ENCODE measurements around the gene OR2S2.

Gene OR2S2

DNA sequence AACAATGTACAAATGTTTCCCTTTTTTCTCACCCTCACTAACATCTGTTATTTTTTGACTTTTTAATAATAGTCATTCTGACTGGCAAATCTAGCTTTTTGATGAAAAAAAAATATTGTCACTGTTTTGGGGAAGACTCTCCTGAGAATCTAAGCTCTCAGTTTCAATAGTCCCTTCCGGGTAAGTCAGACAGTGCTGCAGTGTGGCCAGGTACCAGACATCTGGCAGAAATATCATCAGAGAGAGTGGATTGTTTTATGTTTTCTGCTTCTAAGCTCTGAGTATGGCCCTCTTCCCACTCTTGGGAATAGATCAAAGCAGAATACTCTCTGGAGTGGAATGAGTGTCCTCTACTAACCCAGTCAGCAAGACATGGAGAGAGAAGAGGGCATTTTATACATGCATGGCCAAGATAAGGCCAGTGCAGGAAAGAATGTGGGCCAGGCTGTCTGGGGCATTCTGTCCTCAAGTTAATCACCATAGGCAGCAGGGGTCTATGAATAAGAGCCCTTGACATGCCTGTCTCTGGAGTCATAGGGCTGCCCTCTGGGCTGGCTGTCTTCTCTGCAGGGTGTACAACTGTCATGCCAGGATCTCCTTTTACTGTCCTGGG is 38.5 kb upstream of the OR2S2 start:
- TF ChIP-seq, protein P1, sequence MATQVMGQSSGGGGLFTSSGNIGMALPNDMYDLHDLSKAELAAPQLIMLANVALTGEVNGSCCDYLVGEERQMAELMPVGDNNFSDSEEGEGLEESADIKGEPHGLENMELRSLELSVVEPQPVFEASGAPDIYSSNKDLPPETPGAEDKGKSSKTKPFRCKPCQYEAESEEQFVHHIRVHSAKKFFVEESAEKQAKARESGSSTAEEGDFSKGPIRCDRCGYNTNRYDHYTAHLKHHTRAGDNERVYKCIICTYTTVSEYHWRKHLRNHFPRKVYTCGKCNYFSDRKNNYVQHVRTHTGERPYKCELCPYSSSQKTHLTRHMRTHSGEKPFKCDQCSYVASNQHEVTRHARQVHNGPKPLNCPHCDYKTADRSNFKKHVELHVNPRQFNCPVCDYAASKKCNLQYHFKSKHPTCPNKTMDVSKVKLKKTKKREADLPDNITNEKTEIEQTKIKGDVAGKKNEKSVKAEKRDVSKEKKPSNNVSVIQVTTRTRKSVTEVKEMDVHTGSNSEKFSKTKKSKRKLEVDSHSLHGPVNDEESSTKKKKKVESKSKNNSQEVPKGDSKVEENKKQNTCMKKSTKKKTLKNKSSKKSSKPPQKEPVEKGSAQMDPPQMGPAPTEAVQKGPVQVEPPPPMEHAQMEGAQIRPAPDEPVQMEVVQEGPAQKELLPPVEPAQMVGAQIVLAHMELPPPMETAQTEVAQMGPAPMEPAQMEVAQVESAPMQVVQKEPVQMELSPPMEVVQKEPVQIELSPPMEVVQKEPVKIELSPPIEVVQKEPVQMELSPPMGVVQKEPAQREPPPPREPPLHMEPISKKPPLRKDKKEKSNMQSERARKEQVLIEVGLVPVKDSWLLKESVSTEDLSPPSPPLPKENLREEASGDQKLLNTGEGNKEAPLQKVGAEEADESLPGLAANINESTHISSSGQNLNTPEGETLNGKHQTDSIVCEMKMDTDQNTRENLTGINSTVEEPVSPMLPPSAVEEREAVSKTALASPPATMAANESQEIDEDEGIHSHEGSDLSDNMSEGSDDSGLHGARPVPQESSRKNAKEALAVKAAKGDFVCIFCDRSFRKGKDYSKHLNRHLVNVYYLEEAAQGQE (IDR thresholded peaks at IDR 0.05; ENCODE audit: insufficient read depth in 1 of 2, low read depth in 2 of 2, low read length in 2 of 2), result no peak
- TF ChIP-seq TAF1 (IDR thresholded peaks at IDR 0.05; ENCODE audit: borderline replicate concordance, insufficient read depth, low read length) (no peak), SIN3A (IDR thresholded peaks at IDR 0.05; ENCODE audit: borderline replicate concordance, insufficient read depth, low read length) (no peak), FOXP2 (optimal IDR thresholded peaks at IDR 0.05; ENCODE audit: borderline replicate concordance, extremely low read depth, extremely low read length, insufficient read depth) (no peak), POLR2AphosphoS5 (IDR thresholded peaks at IDR 0.05; ENCODE audit: low read depth, low read length) (no peak)

DNA sequence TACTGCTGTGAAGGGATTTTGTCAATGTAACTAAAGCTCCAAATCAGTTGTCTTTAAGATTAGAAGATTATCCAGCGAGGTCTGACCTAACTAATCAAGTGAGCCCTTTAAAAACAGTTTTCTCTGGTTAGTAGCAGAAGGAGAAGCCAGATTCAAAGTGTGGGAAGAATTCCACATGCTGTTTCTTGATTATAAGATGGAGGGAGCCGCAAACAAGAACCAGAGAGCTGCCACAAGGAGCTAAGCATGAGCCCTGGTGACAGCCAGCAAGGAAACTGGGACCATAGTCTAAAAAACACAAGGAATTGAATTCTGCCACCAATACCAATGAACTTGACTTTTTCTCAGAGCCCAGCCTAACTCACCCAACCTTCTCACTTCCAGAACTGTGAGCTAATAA is 37.0 kb upstream of the OR2S2 start:
- TF ChIP-seq TAF1 (IDR thresholded peaks at IDR 0.05; ENCODE audit: borderline replicate concordance, insufficient read depth, low read length) (no peak), POLR2AphosphoS5 (IDR thresholded peaks at IDR 0.05; ENCODE audit: low read depth, low read length) (no peak), FOXP2 (optimal IDR thresholded peaks at IDR 0.05; ENCODE audit: borderline replicate concordance, extremely low read depth, extremely low read length, insufficient read depth) (no peak), SIN3A (IDR thresholded peaks at IDR 0.05; ENCODE audit: borderline replicate concordance, insufficient read depth, low read length) (no peak)
- TF ChIP-seq, protein P1 (IDR thresholded peaks at IDR 0.05; ENCODE audit: insufficient read depth in 1 of 2, low read depth in 2 of 2, low read length in 2 of 2), result no peak

DNA sequence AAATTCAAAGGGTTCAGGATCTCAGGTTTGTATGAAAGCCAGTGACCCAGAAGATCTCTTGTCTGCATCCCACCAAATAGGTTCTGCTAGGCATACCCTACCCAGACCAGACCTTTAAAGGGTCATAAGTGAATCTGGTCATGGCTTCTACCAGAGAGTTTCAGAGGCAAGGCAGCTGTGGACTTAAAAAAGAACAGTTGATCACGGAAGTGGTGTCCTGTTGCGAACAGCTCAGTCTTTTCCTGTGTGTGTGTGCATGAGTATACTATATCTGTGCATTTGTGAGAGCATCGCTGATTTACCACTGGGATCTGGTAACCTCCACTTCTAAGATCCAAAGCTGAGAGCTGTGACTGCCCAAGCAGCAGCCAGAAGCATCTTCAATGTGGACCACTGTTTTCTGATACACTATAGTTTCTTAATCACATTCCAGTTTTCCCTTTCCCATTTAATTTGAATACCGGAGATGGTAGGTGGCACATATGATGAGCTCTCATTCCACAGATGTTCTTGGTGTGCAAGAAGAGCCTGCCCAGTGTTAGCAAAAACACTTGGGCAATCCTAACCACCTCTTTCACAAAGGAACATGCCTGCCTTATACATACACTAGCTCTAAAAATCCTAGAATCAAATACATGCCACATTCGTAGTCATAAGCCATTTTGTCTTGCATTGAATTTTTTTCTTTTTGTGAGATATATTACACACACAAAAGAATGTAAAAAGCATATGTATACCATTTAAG is 36.2 kb upstream of the OR2S2 start:
- TF ChIP-seq FOXP2 (optimal IDR thresholded peaks at IDR 0.05; ENCODE audit: borderline replicate concordance, extremely low read depth, extremely low read length, insufficient read depth) (no peak), SIN3A (IDR thresholded peaks at IDR 0.05; ENCODE audit: borderline replicate concordance, insufficient read depth, low read length) (no peak), POLR2AphosphoS5 (IDR thresholded peaks at IDR 0.05; ENCODE audit: low read depth, low read length) (no peak), TAF1 (IDR thresholded peaks at IDR 0.05; ENCODE audit: borderline replicate concordance, insufficient read depth, low read length) (no peak)
- TF ChIP-seq, protein P1 (IDR thresholded peaks at IDR 0.05; ENCODE audit: insufficient read depth in 1 of 2, low read depth in 2 of 2, low read length in 2 of 2), result no peak

DNA sequence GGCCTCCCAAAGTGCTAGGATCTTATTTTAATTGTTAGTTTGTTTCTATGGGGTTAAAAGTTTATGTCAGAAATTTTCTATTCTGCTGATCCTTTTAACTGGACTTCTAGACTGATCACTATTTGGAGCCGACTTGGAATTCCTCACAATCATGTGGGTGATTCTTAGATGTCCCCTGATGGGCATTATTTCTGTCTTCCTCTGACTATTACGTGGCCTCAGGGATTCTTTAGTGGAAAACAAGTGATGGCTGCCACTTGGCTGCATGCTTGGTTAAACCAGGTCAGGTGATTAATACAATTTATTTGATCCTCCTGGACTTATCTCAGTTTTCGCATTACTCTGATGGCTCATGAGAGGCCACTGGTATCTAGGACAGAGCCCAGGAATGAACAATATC is 32.2 kb upstream of the OR2S2 start:
- TF ChIP-seq FOXP2 (optimal IDR thresholded peaks at IDR 0.05; ENCODE audit: borderline replicate concordance, extremely low read depth, extremely low read length, insufficient read depth), result no peak
- TF ChIP-seq TAF1 (IDR thresholded peaks at IDR 0.05; ENCODE audit: borderline replicate concordance, insufficient read depth, low read length), result no peak

DNA sequence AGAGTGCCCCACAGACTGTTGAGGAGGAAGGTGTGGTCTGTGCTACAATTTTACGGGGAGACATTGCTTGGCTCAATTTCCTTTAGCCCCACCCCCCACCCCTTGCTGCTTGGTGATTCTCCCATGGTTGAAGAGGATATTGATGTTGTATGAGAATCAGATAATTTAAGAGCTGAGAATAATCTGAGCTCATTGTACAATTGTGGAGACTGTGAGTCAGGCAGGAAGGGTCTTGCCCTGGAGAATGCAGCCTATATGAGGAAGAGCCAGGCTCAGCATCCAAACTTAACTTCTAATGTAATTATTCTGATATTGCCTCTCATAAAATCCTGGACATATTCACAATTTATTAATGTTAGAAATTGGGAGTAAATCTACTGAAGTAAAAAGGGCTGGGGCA is 26.1 kb upstream of the OR2S2 start:
- TF ChIP-seq, protein P1 (IDR thresholded peaks at IDR 0.05; ENCODE audit: insufficient read depth in 1 of 2, low read depth in 2 of 2, low read length in 2 of 2), result no peak
- TF ChIP-seq POLR2AphosphoS5 (IDR thresholded peaks at IDR 0.05; ENCODE audit: low read depth, low read length), result no peak
- TF ChIP-seq FOXP2 (optimal IDR thresholded peaks at IDR 0.05; ENCODE audit: borderline replicate concordance, extremely low read depth, extremely low read length, insufficient read depth), result no peak
- TF ChIP-seq SIN3A (IDR thresholded peaks at IDR 0.05; ENCODE audit: borderline replicate concordance, insufficient read depth, low read length), result no peak
- no peak for TF ChIP-seq TAF1 (IDR thresholded peaks at IDR 0.05; ENCODE audit: borderline replicate concordance, insufficient read depth, low read length)
